Kidney (tissue), 14 donors: ENCODE results near the gene MAP2K7. TPM values are rescaled to one million over a fixed set of nuclear protein-coding genes. Genes with fewer than 3 reads are reported as not detected.
A peak's percentile ranks its signal among the peaks of the same experiment; 100 is the strongest.
"Not testable (repeated sequence)": the region's sequence is repeated elsewhere in the genome, so short reads cannot be mapped to it uniquely, and the experiment has no call there.

Source experiments
- DNase-seq, 5 donors: peaks; one replicate each; pipeline ENCODE4 v3.0.0-alpha.2; 2013 to 2020
- FAIRE-seq: peaks from 2 replicates; lab custom pipeline; 2012; peaks lifted over from hg19 to GRCh38; lab: Jason Lieb, UNC
- H3K27ac ChIP-seq, 2 donors: one replicate each; pipeline ENCODE4 v1.7.0; 2013; ENCODE audit warnings: low read depth in 2 of 2, low read length in 2 of 2, inconsistent platforms in 1 of 2
- H3K27me3 ChIP-seq: one replicate; pipeline ENCODE4 v1.7.1; 2013; ENCODE audit warnings: low read length, inconsistent platforms; ENCODE audit not compliant: control insufficient read depth, insufficient read depth
- H3K36me3 ChIP-seq, 3 donors: one replicate each; pipeline versions ENCODE4 v1.7.0 to v1.7.1; 2013; ENCODE audit warnings: low read length in 3 of 3, control low read depth in 1 of 3, inconsistent platforms in 1 of 3; ENCODE audit not compliant: insufficient read depth in 3 of 3, control insufficient read depth in 2 of 3
- H3K4me1 ChIP-seq, 3 donors: one replicate each; pipeline versions ENCODE4 v1.7.0 to v1.7.1; 2013; ENCODE audit warnings: low read length in 3 of 3, inconsistent platforms in 1 of 3, low read depth in 1 of 3; ENCODE audit not compliant: control insufficient read depth in 2 of 3, insufficient read depth in 2 of 3
- H3K4me3 ChIP-seq, 3 donors: one replicate each; pipeline versions ENCODE4 v1.7.0 to v1.8.1; 2013; ENCODE audit warnings: low read length in 3 of 3, control low read depth in 1 of 3, inconsistent platforms in 1 of 3
- H3K9ac ChIP-seq, 3 donors: one replicate each; pipeline versions ENCODE4 v1.7.0 to v1.7.1; 2013; ENCODE audit warnings: low read length in 3 of 3, control low read depth in 1 of 3, inconsistent platforms in 1 of 3
- H3K9me3 ChIP-seq, 3 donors: one replicate each; pipeline versions ENCODE4 v1.7.0 to v1.7.1; 2013; ENCODE audit warnings: low read length in 3 of 3, control low read depth in 1 of 3, inconsistent platforms in 1 of 3; ENCODE audit not compliant: control insufficient read depth in 2 of 3, insufficient read depth in 1 of 3
- intact Hi-C: fragments of 100-400 bp; cut with DNase I; formaldehyde crosslinking; loops from one replicate; pipeline ENCODE4 v1.11.1; 2022
- polyA plus RNA-seq: library from polyadenylated mRNA; stranded (reverse); fragments of 350-450 nt; fragmentation: Illumina TruSeq; extraction: RNeasy Lipid Tissue Mini Kit (QIAGEN cat#74804); gene quantifications from one replicate; pipeline ENCODE4 v1.2.3, GENCODE V29; 2014; ENCODE audit warnings: low read depth, low replicate concordance; ENCODE audit not compliant: insufficient read depth
- total RNA-seq: library from RNA; stranded (reverse); fragmentation: NEBNext Ultra II Directional; extraction: Animal tissue kit (Norgen Biotek cat#: 25700); gene quantifications from one replicate; pipeline ENCODE4 v1.2.1, GENCODE V29; 2021
- TF ChIP-seq, protein P1 (sequence below): IDR thresholded peaks from 3 replicates; pipeline ENCODE4 v1.5.1; 2012; ENCODE audit warnings: mild to moderate bottlenecking, moderate library complexity, borderline replicate concordance; ENCODE audit not compliant: insufficient read depth; ENCODE audit errors: extremely low read depth
- donor health status: control.
- donor health status: control.
- donor health status: control.
- donor health status: control.
- donor health status: control.
- donor health status: DM: yes; HTN: yes; CAD: no.
- donor health status: Normal renal cell carcinoma (clear cell type).

Gene MAP2K7
- total and polyA plus RNA-seq, 2 donors from 2014 or later: 16.7 to 37.0 TPM

DNA sequence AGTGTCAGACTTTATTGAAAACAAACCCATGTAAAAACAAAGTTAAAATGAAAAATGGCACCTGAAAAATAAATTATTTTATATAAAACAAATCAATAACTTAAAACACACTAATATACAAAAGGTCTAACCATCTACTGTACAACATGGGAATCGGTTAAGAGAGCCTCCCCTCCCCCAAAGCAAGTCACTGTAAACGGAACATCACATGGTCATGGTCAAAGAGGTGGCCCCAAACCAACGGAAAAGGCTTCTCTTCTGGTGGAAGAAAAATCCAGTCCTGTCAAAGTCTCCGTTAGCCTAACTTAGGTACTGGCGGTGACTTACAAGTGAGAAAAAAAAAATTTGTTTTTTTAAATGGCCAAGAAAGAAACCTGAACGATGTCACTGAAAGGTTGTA is 55.5 kb downstream of the MAP2K7 start:
- Histone ChIP-seq H3K36me3 (peaks cover 0 to 5% (median 0%) of the 10 kb centered on the region in 3 donors), H3K27me3 (no peaks in the 10 kb centered on the region), H3K9ac (no peak overlapping the region), H3K4me1 (peaks cover 0 to 22% (median 10%) of the 10 kb centered on the region in 3 donors), H3K9me3 (no peaks in the 10 kb centered on the region), H3K4me3 (no peak overlapping the region), H3K27ac (no peak overlapping the region)
- FAIRE-seq: no peak
- intact Hi-C loops: no loop called here
- TF ChIP-seq, protein P1, sequence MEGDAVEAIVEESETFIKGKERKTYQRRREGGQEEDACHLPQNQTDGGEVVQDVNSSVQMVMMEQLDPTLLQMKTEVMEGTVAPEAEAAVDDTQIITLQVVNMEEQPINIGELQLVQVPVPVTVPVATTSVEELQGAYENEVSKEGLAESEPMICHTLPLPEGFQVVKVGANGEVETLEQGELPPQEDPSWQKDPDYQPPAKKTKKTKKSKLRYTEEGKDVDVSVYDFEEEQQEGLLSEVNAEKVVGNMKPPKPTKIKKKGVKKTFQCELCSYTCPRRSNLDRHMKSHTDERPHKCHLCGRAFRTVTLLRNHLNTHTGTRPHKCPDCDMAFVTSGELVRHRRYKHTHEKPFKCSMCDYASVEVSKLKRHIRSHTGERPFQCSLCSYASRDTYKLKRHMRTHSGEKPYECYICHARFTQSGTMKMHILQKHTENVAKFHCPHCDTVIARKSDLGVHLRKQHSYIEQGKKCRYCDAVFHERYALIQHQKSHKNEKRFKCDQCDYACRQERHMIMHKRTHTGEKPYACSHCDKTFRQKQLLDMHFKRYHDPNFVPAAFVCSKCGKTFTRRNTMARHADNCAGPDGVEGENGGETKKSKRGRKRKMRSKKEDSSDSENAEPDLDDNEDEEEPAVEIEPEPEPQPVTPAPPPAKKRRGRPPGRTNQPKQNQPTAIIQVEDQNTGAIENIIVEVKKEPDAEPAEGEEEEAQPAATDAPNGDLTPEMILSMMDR: no peak
- DNase-seq: no peak

DNA sequence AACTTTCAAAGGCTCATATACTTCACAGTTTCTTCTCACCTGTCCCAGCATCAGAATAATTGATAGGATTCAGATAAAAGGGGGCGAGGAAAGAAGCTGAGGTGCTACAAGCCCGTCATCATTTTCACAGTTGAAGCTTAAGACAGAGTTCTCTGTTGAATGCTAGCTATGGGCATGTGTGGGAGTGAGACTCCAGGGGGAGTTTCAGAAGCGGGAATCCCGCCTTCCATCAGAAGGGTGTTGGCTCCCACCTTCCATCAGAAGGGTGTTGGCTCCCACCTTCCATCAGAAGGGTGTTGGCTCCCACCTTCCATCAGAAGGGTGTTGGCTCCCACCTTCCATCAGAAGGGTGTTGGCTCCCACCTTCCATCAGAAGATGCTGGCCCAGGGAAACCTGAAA is 57.4 kb downstream of the MAP2K7 start:
- H3K36me3 ChIP-seq: peaks cover 0 to 12% (median 3%) of the 10 kb centered on the region in 3 donors
- DNase-seq: not testable (repeated sequence)

DNA sequence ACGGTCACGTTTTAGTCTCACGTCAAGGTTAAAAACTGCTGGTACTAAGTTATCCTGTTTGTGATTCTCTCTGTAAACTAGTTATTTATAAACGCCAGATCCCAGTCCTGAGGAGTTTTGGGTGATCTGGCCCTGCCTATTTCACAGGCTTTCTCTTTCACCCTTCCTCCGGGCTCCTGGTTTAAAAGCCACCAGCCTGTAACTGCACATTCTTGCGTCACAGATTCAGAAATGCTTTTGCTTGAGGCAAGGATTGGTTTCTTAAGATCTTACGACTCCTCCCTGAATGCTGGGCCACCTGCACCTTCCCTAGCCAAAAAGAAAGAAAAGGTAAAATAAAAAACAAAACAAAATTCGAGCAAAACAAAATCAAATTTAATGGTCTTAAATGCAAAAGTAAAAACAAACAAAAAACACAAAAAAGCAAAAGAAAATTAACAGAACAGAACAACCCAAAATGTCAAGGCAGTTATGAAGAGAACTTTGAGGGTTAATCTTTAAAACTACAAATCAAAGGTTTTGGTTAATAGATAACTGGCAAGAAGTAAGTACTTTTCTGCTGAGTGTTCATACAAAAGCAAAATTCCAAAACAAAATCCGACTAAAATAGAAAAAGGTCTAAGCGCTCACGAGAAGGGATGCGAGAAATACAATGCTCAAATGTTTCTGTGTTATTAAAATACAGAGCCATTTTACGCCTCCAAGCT is 58.4 kb downstream of the MAP2K7 start:
- H3K27ac ChIP-seq: peak overlapping the region; percentile 81 to 84
- intact Hi-C loops: no loop called here
- FAIRE-seq: peak; percentile 93

More for the DNA sequence above, 57.4 kb downstream of the MAP2K7 start:
- H3K4me1 ChIP-seq: peaks cover 0 to 22% (median 10%) of the 10 kb centered on the region in 3 donors
- H3K4me3 ChIP-seq, intact Hi-C loops, H3K9me3 ChIP-seq, FAIRE-seq, H3K27me3 ChIP-seq: not testable (repeated sequence)
- peak overlapping the region in 1 of 3 donors; percentile 53 for H3K9ac ChIP-seq
- H3K27ac ChIP-seq: peak overlapping the region; percentile 41 to 80

More for the DNA sequence above, 58.4 kb downstream of the MAP2K7 start:
- Histone ChIP-seq H3K36me3 (peaks cover 0 to 21% (median 11%) of the 10 kb centered on the region in 3 donors), H3K9me3 (no peaks in the 10 kb centered on the region), H3K27me3 (no peaks in the 10 kb centered on the region), H3K4me1 (peaks cover 0 to 22% (median 10%) of the 10 kb centered on the region in 3 donors), H3K9ac (no peak overlapping the region), H3K4me3 (no peak overlapping the region)
- TF ChIP-seq, protein P1: no peak
- peak in 2 of 5 donors; percentile 46 to 56 for DNase-seq
